H1 (cell line): ENCODE data around the gene ATP5MC2.

ENCODE experiments used
- BRCA1 ChIP-seq: IDR thresholded peaks from 2 replicates; pipeline ENCODE4 v1.6.1; 2012; ENCODE audit warnings: low read depth, low read length, improper control_type of control experiment
- CBX5 ChIP-seq: fragments of 300-800, 300-1000 bp; sonication (generic); IDR thresholded peaks from 2 replicates; pipeline ENCODE4 v1.7.1; 2016; ENCODE audit warnings: antibody characterized with exemption, low read length, low read depth
- JUND ChIP-seq: IDR thresholded peaks from 2 replicates; pipeline ENCODE4 v1.6.1; 2011; ENCODE audit warnings: mild to moderate bottlenecking, improper control_type of control experiment, low read length
- POLR2A ChIP-seq, 2 experiments: IDR thresholded peaks; 1 replicate in 1 of 2; 2 replicates in 1 of 2; pipeline ENCODE4 v1.6.1; 2011; ENCODE audit warnings: low read depth in 2 of 2, low read length in 2 of 2, mild to moderate bottlenecking in 2 of 2; ENCODE audit errors: control extremely low read depth in 1 of 2
- RAD21 ChIP-seq, 2 experiments: IDR thresholded peaks in 1 of 2; conservative IDR thresholded peaks in 1 of 2; 2 replicates each; pipeline ENCODE4 v1.6.1; 2011; ENCODE audit warnings: low read depth in 2 of 2, low read length in 2 of 2, improper control_type of control experiment in 1 of 2, inconsistent platforms in 1 of 2, mild to moderate bottlenecking in 1 of 2, moderate library complexity in 1 of 2
- SP1 ChIP-seq: IDR thresholded peaks from 2 replicates; pipeline ENCODE4 v1.6.1; 2011; ENCODE audit warnings: low read depth, low read length
- SP4 ChIP-seq: IDR thresholded peaks from 2 replicates; pipeline ENCODE4 v1.6.1; 2012; ENCODE audit warnings: low read length, inconsistent platforms
- SRF ChIP-seq: IDR thresholded peaks from 2 replicates; pipeline ENCODE4 v1.6.1; 2011; ENCODE audit warnings: mild to moderate bottlenecking, low read depth, low read length, moderate library complexity
- TAF1 ChIP-seq: IDR thresholded peaks from 2 replicates; pipeline ENCODE4 v1.6.1; 2011; ENCODE audit warnings: mild to moderate bottlenecking, low read depth, low read length
- TAF7 ChIP-seq: optimal IDR thresholded peaks from 2 replicates; pipeline ENCODE3; 2011; ENCODE audit warnings: low read depth, mild to moderate bottlenecking, inconsistent platforms, low read length, moderate library complexity, borderline replicate concordance
- TF ChIP-seq, protein P1 (sequence below), 3 experiments: IDR thresholded peaks; 1 replicate in 2 of 3; 2 replicates in 1 of 3; pipeline versions ENCODE4 v1.5.1 to v1.6.1; 2011; ENCODE audit warnings: low read length in 3 of 3, mild to moderate bottlenecking in 3 of 3, inconsistent platforms in 2 of 3, low read depth in 1 of 3, moderate library complexity in 1 of 3; ENCODE audit not compliant: insufficient read depth in 1 of 3; ENCODE audit errors: control extremely low read depth in 1 of 3
- TF ChIP-seq, protein P2 (sequence below): IDR thresholded peaks from 2 replicates; pipeline ENCODE4 v1.6.1; 2012; ENCODE audit warnings: inconsistent platforms

DNA sequence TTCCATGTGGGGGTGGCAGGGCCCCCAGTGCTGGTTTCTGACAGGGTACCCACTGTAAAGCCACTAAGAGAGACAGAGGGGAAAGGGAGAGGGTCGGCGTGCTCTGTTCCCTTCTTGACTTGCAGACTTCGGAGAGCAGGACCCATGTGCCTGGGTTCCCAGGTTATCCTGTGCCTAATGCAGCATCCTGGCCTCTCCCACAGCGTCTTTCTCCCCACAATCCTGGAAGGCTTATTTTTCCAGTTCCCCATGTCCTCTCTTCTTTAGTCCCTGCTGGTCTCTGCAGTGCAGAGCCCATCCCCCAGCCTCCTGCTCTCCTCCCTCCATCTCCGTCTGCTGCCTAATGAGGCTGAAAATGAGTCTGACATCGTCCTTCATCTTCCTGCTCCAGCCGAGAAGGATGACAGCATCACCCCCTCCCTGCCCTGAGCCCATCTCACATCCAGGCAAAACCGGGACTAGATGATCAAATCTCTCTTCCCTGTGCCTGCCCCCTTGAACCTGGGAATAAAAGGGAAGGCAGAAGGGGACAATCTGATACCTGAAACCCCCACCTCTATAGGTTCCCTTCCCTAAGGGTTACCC is 36.3 kb upstream of the ATP5MC2 start:
- TF ChIP-seq SP1 (no peak), TAF1 (no peak), RAD21 (IDR thresholded peaks at IDR 0.05 in 1 of 2, conservative IDR thresholded peaks at IDR 0.05 in 1 of 2; ENCODE audit: low read depth in 2 of 2, low read length in 2 of 2) (no peak), CBX5 (no peak), SRF (no peak), BRCA1 (no peak), POLR2A (IDR thresholded peaks at IDR 0.05; ENCODE audit: control extremely low read depth in 1 of 2, low read depth in 2 of 2, low read length in 2 of 2) (no peak), JUND (no peak), SP4 (no peak), TAF7 (no peak)
- TF ChIP-seq, protein P1, sequence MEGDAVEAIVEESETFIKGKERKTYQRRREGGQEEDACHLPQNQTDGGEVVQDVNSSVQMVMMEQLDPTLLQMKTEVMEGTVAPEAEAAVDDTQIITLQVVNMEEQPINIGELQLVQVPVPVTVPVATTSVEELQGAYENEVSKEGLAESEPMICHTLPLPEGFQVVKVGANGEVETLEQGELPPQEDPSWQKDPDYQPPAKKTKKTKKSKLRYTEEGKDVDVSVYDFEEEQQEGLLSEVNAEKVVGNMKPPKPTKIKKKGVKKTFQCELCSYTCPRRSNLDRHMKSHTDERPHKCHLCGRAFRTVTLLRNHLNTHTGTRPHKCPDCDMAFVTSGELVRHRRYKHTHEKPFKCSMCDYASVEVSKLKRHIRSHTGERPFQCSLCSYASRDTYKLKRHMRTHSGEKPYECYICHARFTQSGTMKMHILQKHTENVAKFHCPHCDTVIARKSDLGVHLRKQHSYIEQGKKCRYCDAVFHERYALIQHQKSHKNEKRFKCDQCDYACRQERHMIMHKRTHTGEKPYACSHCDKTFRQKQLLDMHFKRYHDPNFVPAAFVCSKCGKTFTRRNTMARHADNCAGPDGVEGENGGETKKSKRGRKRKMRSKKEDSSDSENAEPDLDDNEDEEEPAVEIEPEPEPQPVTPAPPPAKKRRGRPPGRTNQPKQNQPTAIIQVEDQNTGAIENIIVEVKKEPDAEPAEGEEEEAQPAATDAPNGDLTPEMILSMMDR (IDR thresholded peaks at IDR 0.05; ENCODE audit: control extremely low read depth in 1 of 3, insufficient read depth in 1 of 3, low read depth in 1 of 3, low read length in 3 of 3) = no peak
- TF ChIP-seq, protein P2, sequence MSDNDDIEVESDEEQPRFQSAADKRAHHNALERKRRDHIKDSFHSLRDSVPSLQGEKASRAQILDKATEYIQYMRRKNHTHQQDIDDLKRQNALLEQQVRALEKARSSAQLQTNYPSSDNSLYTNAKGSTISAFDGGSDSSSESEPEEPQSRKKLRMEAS = no peak
